NOMO-1 (cell line): ENCODE data around the gene TERB2.
"Not testable (repeated sequence)": the region's sequence is repeated elsewhere in the genome, so short reads cannot be mapped to it uniquely, and the experiment has no call there.

Source experiments
- DNase-seq, 2 experiments: peaks; one replicate each; lab custom pipeline; 2025; ENCODE audit not compliant: unreplicated experiment in 2 of 2; lab: John Stamatoyannopoulos, UW

The TERB2 gene

GRCh38 chr15:45001180-45001579 lies 44.7 kb downstream of the TERB2 start:
- not testable (repeated sequence) for DNase-seq

GRCh38 chr15:45003731-45004410 lies 47.4 kb downstream of the TERB2 start:
- not testable (repeated sequence) for DNase-seq

GRCh38 chr15:45004590-45005175 lies 48.2 kb downstream of the TERB2 start:
- not testable (repeated sequence) for DNase-seq

GRCh38 chr15:45009046-45009445 lies 52.6 kb downstream of the TERB2 start:
- DNase-seq, result no peak

GRCh38 chr15:45015114-45015513 lies 58.6 kb downstream of the TERB2 start:
- DNase-seq, result not testable (repeated sequence)

GRCh38 chr15:45020222-45020900 lies 63.9 kb downstream of the TERB2 start:
- DNase-seq, result not testable (repeated sequence)

GRCh38 chr15:45020901-45021259 lies 64.4 kb downstream of the TERB2 start:
- DNase-seq, result not testable (repeated sequence)

GRCh38 chr15:45021348-45021747 lies 64.9 kb downstream of the TERB2 start:
- DNase-seq, result no peak

- peak; percentile 79 to 80 for DNase-seq
Measured at GRCh38 chr15:45022871-45023658, 66.6 kb downstream of the TERB2 start, which contains the start of gene SORD. SORD (plus strand) TSS chr15:45023195; CDS start chr15:45023284, 89 bp downstream.

- DNase-seq, result no peak
Measured at GRCh38 chr15:45023659-45024225, 67.3 kb downstream of the TERB2 start.

GRCh38 chr15:45024649-45025048 lies 68.2 kb downstream of the TERB2 start:
- not testable (repeated sequence) for DNase-seq

GRCh38 chr15:45025627-45026026 lies 69.1 kb downstream of the TERB2 start:
- DNase-seq, result not testable (repeated sequence)

- no peak for DNase-seq
Measured at GRCh38 chr15:45026651-45027190, 70.2 kb downstream of the TERB2 start.

- DNase-seq, result no peak
Measured at GRCh38 chr15:45027220-45027619, 70.7 kb downstream of the TERB2 start.
